ENCODE measurements around the gene EEF1AKMT3. TPM values are rescaled to one million over a fixed set of nuclear protein-coding genes. Genes with fewer than 3 reads are reported as not detected.

EEF1AKMT3 gene
- total and polyA plus RNA-seq, 9 of the 15 experiments (the other 6 are each of a cell fraction or from before 2014, with no cell fraction given): 4.1 to 17.2 (median 7.9) TPM

- 0 out of 2 replicates have a peak overlapping the region, but pooled peaks have one; percentile 96 for H3K4me2 ChIP-seq (ENCODE audit: insufficient read depth, low read length)
- H2AFZ ChIP-seq (ENCODE audit: low read depth, low read length): peak overlapping the region; percentile 86; the same call in 1 of the 2 replicates
- POLR2A ChIA-PET: interaction anchor here (0.6 to 1.6 kb wide), 4 partner anchors 9 to 323 kb away, joined by 3 to 9 read pairs (median 3); partner anchors contain the start of genes EEF1AKMT3 and METTL1
- peak overlapping the region; percentile 55 for H3K27ac ChIP-seq (ENCODE audit: extremely low read depth, low read depth, low read length)
- FAIRE-seq (peak; percentile 19), DNase-seq (ENCODE audit: extremely low read depth in 1 of 4, low spot score in 3 of 4) (no peak), ATAC-seq (no peak)
- H3K4me1 ChIP-seq (replicated peaks in 1 of 2; ENCODE audit: control insufficient read depth in 2 of 2, insufficient read depth in 2 of 2, low read length in 2 of 2): peaks cover 8 to 12% of the 10 kb centered on the region in 2 experiments; a peak in 4 of 5 replicates
- intact Hi-C loops (cut with micrococcal nuclease): no loop called here
- in situ Hi-C loops (cut with MboI): no loop called here
- no peaks in the 10 kb centered on the region for H3K9me3 ChIP-seq (replicated peaks; ENCODE audit: control insufficient read depth, insufficient read depth, low read depth, low read length)
- peaks cover 28% of the 10 kb centered on the region for H3K79me2 ChIP-seq (ENCODE audit: control insufficient read depth, insufficient read depth, low read length)
- no peaks in the 10 kb centered on the region for H3K27me3 ChIP-seq (ENCODE audit: control insufficient read depth in 2 of 2, insufficient read depth in 2 of 2, low read length in 2 of 2)
- H3K9ac ChIP-seq (ENCODE audit: insufficient read depth in 1 of 2, low read depth in 2 of 2, low read length in 2 of 2): peak overlapping the region in 1 of 2 experiments; percentile 89; a peak in 1 of 4 replicates
- no TSS peak for BruUV-seq (replicated peaks)
- CTCF ChIA-PET (ENCODE audit: low intra/inter-chr PET ratio): interaction anchor here (0.5 to 1.9 kb wide), 2 partner anchors 122 to 199 kb away, joined by 4 to 14 read pairs; no protein-coding TSS in a partner anchor
- H3K9me1 ChIP-seq (ENCODE audit: control insufficient read depth, insufficient read depth, low read length): no peaks in the 10 kb centered on the region
- no peak overlapping the region for H3K4me3 ChIP-seq
- TF ChIP-seq GTF2E2 (tag; IDR thresholded peaks at IDR 0.05) (peak; percentile 75; the same call in 1 of the 2 replicates), SREBF2 (CRISPR knock-in tag; IDR thresholded peaks at IDR 0.05) (no peak), ZNF311 (CRISPR knock-in tag; IDR thresholded peaks at IDR 0.05) (no peak), PRPF4 (IDR thresholded peaks at IDR 0.05; ENCODE audit: insufficient read depth, low read depth, low read length, poor library complexity, severe bottlenecking) (no peak), GTF3C2 (IDR thresholded peaks at IDR 0.05; ENCODE audit: borderline replicate concordance, extremely low read depth, insufficient read length) (no peak), BDP1 (IDR thresholded peaks at IDR 0.05; ENCODE audit: insufficient read depth, insufficient read length) (no peak)
- TF ChIP-seq, protein P1, sequence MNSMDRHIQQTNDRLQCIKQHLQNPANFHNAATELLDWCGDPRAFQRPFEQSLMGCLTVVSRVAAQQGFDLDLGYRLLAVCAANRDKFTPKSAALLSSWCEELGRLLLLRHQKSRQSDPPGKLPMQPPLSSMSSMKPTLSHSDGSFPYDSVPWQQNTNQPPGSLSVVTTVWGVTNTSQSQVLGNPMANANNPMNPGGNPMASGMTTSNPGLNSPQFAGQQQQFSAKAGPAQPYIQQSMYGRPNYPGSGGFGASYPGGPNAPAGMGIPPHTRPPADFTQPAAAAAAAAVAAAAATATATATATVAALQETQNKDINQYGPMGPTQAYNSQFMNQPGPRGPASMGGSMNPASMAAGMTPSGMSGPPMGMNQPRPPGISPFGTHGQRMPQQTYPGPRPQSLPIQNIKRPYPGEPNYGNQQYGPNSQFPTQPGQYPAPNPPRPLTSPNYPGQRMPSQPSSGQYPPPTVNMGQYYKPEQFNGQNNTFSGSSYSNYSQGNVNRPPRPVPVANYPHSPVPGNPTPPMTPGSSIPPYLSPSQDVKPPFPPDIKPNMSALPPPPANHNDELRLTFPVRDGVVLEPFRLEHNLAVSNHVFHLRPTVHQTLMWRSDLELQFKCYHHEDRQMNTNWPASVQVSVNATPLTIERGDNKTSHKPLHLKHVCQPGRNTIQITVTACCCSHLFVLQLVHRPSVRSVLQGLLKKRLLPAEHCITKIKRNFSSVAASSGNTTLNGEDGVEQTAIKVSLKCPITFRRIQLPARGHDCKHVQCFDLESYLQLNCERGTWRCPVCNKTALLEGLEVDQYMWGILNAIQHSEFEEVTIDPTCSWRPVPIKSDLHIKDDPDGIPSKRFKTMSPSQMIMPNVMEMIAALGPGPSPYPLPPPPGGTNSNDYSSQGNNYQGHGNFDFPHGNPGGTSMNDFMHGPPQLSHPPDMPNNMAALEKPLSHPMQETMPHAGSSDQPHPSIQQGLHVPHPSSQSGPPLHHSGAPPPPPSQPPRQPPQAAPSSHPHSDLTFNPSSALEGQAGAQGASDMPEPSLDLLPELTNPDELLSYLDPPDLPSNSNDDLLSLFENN (IDR thresholded peaks at IDR 0.05; ENCODE audit: low read depth in 2 of 2, low read length in 2 of 2): no peak
- WGBS (ENCODE audit: insufficient coverage, low coverage, missing lambda C conversion rate): 44% methylated on average over 2 of the region's 2 CpGs
- H3K36me3 ChIP-seq (ENCODE audit: control insufficient read depth, insufficient read depth, low read length): peaks cover 37% of the 10 kb centered on the region
- no peaks in the 10 kb centered on the region for H4K20me1 ChIP-seq (replicated peaks; ENCODE audit: control insufficient read depth, insufficient read depth, low read length)
These were observed 9.4 kb downstream of the EEF1AKMT3 start for GRCh38 chr12:57781801-57782200.

Data from K562 (cell line).